Measurements from ENCODE around the gene TRDMT1.

GRCh38 chr10:17214971-17215781 lies 13.7 kb upstream of the TRDMT1 start:
- TF ChIP-seq POLR2A (IDR thresholded peaks at IDR 0.05) (no peak), CTCF (IDR thresholded peaks at IDR 0.05) (no peak), POLR2AphosphoS5 (IDR thresholded peaks at IDR 0.05) (no peak)

Data from transverse colon (tissue), 4 donors.